NCI-H82 (cell line): ENCODE measurements around the gene VPS37B.

Experiments used
- DNase-seq: peaks from one replicate; lab custom pipeline; 2025; lab: John Stamatoyannopoulos, UW

The VPS37B gene

DNA sequence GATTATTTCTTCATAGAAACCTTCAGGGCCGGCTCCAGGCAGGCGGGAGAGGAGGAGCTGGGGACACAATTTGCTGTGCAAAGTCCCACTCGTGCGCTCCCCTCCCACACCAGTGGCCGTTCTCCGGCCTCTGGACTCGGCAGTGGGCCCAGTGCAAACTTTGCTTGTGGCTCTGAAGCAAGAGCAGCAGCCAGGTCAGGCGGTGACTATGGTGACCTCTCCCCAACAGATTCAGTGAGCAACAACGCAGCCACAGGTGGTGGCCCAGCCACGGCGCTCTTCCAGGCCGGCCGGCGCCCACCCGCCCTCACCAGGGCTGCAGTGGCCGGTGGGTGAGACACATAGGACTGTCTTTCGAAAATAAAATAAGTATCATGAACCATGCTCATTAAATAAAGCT is 29.5 kb downstream of the VPS37B start:
- DNase-seq = no peak

DNA sequence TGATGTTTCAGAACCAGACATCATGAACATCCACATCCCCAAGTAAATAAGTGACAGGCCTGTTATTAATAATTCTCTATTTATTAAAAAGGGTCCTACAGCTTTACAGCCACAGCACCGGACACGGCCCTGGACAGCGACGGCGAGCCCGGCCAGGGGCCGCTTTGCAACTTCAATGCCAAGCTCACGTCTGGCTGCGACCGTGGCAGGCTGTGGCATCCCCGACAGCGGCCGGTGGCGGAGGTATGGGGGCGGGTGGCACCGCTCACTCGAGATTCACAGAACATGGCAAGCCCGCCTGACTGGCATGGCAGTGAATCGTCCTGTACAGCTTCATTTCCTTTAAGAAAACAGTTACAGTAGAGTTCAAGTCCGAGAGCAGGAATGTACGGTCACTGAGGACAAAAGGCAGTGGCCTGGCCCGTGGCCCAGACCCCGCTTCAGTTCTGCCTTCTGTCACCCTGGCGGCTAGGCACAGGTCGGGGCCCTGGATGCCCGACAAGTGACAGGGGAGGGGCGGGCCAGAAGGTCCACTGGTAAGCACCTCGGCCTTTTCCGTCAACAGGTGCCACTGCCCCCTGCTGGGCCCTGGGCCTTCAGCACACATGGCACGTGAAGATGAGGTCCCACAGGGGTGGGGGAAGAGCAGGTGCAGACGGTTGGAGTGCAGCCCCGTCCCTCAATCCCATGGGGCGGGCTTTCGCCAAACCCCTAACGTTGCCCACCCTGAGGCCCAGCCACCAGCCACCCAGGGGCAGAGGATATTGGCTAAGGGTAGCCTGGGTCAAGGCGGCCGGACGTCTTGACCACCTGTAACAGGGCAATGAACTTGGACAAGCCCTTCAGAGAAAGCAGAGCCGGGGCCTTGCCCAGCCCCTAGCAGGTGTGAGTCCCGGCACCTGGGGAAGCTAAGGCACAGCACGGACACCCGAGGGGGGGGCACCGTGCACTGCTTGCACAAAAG is 30.4 kb downstream of the VPS37B start:
- peak; percentile 63 for DNase-seq

DNA sequence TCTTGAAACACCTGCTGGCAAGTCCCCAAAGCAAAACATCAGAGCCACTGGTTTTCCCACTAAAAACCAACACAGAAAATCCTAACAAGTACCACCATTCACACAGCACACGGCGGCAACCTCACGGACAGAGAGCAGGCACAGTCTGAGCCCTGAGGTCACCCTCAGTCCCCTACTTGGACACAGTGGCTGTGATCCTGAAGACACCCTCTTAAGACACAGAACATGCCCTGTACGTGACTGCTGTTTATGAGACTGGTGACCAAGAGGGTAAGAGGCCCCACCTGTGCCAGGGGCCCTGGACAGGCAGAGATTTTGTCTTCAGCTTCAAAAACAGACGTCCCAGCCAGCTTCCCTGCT is 31.1 kb downstream of the VPS37B start:
- no peak for DNase-seq

DNA sequence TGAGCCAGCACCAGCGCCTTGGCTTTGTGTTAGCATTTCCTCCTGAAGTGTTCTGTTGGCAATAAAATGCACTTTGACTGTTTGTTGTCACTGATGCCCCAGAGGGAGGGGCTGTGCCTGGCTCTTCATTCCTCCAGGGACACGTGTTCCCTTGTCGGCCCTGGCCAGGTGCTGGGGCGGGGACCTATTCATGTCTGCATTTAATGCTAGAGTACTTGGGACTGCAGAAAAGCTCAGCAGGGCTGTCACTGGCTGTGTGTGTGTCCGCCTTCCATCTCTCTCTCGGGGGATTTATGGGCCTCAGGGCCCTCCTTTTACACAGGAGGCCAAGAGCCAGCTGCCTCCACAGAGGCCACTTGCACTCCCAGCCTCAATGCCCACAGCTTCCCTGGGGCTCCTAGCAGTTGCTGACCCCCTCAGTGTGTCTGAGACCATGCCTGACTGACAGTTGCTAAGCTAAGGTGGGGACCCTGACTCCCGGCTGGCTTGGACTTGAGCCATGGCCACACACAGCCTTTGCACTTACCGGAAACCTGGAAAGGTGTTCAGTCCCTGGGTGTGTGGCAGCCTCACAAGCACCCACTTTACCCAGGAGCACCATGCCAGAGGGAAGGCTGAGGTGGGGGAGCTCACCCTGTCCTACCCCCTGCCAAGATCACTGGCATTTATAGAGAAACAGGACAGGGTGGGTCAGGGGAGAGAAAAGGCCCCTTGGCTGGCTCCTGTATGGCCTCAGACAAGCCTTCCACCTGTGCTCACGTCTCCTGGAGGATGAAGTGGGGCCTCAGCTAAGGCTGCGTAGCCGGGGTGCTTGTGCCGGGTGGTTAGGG is 32.8 kb downstream of the VPS37B start:
- DNase-seq = peak; percentile 77

DNA sequence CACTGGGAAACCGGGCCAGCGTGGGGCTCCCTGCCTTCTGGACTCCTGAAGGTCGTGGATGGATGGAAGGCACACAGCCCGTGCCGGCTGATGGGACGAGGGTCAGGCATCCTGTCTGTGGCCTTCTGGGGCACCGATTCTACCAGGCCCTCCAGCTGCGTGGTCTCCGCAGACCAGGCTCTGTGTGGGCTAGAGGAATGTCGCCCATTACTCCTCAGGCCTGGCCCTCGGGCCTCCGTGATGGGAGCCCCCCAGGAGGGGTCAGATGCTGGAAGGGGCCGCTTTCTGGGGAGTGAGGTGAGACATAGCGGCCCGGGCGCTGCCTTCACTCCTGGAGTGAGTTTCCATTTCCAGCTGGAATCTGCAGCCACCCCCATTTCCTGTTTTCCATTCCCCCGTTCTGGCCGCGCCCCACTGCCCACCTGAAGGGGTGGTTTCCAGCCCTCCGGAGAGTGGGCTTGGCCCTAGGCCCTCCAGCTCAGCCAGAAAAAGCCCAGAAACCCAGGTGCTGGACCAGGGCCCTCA is 33.8 kb downstream of the VPS37B start:
- no peak for DNase-seq

DNA sequence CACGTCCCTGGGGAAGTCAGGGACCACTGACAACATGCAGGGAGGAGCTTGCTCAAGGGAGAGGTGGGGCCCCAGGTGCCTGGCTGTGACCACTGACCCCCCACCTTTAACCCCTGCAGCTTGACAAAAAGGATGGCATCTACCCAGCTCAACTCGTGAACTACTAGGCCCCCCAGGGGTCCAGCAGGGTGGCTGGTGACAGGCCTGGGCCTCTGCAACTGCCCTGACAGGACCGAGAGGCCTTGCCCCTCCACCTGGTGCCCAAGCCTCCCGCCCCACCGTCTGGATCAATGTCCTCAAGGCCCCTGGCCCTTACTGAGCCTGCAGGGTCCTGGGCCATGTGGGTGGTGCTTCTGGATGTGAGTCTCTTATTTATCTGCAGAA is 34.3 kb downstream of the VPS37B start:
- no peak for DNase-seq

DNA sequence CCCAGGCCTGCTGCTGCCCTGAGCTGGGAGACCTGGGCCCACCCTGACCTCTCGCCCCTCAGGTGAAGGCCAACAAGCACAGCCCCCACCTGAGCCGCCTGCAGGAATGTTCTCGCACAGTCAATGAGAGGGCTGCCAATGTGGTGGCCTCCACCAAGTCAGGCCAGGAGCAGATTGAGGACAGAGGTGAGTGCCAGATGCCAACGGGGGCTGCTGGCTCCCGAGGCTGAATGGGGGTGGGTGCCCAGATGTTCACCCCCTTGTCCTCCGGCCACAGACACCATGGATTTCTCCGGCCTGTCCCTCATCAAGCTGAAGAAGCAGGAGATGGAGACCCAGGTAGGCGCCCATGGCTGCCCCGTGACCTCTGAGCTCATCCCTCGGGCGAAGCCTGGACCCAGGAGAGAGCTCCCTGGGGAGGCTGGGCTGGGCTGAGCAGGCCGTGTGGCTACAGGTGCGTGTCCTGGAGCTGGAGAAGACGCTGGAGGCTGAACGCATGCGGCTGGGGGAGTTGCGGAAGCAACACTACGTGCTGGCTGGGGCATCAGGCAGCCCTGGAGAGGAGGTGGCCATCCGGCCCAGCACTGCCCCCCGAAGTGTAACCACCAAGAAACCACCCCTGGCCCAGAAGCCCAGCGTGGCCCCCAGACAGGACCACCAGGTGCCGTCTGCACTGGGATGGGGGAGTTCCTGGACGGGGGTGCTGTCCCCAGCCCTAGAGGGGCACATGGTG is 34.9 kb downstream of the VPS37B start:
- DNase-seq = no peak

DNA sequence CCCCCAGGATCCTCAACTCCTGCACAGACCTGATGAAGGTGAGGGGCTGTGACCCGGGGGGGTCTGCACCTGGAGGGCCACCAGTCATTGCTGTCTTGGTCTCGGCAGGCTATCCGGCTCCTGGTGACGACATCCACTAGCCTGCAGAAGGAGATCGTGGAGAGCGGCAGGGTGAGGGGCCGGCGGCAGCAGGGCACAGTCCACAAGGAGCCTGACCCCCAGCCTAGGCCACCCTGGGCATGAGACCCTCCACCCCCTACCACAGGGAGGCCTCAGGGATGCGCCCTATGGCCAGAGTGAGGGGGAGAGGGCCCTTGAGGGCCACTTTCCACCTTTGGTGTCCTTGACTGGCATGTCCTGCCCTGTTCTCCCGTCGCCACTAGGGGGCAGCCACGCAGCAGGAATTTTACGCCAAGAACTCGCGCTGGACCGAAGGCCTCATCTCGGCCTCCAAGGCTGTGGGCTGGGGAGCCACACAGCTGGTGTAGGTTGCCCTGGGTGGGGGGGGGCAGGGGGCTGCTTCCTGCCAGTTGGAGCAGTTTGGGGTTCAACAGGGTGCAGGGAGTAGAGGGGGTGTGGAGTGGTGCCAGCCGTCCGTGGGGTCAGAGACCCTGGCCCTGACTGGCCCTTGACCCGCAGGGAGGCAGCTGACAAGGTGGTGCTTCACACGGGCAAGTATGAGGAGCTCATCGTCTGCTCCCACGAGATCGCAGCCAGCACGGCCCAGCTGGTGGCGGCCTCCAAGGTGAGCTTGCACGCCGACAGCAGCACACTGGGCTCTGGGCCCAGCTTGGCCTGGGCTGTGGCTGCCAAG is 35.7 kb downstream of the VPS37B start:
- peak; percentile 88 for DNase-seq

DNA sequence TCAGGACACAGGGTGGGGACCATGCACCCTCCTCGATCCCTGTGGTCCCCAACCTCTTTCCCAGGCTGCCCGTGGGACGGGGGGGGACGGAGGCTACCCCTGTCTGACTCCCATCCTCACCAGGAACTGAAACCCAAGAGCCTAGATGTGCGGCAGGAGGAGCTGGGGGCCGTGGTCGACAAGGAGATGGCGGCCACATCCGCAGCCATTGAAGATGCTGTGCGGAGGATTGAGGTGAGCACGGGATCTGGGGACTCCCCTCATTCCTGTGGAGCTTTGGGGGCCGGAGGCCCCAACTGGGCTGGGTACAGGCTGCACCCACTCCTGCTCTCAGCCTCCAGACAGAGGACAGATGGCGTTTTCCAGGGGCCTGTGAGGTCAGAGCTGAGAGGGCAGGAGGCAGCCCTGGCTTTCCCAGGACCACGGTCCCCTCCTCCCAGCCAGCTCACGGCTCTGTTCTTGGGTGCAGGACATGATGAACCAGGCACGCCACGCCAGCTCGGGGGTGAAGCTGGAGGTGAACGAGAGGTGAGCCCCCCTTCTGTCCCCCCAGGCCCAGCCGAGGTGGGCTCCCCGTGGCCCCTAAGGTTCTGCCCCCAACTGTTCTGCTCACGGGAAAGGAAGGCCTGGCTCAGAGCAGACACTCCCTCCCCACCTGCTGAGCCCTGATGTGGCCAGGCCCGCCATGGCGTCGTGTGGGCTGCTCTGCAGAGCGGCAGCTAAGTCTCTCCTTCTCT is 36.5 kb downstream of the VPS37B start:
- DNase-seq = peak; percentile 54

DNA sequence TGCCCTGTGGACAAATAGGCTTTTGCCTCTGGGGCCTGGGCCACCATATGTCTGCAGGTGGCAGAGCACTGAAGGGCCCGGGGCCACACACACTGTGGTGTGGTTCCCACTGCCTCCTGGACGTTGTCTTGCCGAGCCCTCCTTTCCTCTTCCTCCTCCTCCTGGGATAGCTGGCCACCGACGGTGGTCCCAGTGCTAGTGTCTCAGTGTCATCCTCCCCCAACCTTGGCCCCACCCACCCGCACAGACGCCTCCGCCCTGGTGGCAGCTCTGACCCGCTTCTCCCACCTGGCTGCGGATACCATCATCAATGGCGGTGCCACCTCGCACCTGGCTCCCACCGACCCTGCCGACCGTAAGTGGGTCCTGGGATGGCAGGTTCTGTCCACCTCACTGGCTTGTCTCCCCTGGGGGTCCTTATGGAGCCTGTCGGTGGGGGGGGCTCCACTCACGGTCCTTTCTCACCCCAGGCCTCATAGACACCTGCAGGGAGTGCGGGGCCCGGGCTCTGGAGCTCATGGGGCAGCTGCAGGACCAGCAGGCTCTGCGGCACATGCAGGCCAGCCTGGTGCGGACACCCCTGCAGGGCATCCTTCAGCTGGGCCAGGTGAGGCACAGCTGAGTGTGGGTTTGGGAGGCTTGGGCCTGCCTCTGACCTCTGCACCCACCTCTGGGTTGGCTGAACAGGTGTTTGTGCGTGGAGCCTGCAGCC is 37.2 kb downstream of the VPS37B start:
- no peak for DNase-seq

DNA sequence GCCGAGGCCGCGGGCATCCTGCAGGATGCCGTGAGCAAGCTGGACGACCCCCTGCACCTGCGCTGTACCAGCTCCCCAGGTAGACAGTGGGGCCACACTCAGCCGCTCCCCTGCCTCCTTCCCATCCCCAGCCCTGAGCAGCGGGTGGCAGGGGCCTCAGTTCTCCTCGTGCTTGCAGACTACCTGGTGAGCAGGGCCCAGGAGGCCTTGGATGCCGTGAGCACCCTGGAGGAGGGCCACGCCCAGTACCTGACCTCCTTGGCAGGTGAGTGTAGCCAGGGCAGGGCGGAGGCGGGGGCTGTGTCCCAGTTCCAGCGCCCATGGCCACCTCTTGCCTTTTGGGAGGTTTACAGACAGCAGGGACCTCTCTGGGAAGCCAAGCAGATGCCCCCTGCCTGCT is 37.8 kb downstream of the VPS37B start:
- no peak for DNase-seq

DNA sequence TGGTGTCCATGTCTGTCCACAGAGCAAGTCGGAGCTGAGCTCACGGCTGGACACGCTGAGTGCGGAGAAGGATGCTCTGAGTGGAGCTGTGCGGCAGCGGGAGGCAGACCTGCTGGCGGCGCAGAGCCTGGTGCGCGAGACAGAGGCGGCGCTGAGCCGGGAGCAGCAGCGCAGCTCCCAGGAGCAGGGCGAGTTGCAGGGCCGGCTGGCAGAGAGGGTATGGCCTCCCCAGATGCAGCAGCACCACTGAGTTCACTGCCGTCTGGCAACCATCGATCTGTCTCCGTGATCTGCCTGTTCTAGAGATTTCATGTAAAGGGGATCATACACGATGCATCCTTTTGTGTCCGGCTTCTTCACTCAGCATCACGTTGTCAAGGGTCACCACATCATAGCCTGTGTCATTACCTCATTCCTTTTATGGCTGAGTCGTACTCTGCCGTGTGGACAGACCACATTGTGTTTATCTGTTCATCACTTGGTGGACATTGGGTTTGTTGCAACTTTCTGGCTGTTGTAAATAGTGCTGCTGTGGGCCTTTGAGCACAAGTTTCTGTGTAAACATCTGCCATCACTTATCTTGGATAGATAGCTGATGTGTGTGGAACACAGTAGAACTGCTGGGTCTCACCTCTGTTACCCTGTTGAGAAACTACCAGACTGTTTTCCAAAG is 38.8 kb downstream of the VPS37B start:
- DNase-seq = no peak

DNA sequence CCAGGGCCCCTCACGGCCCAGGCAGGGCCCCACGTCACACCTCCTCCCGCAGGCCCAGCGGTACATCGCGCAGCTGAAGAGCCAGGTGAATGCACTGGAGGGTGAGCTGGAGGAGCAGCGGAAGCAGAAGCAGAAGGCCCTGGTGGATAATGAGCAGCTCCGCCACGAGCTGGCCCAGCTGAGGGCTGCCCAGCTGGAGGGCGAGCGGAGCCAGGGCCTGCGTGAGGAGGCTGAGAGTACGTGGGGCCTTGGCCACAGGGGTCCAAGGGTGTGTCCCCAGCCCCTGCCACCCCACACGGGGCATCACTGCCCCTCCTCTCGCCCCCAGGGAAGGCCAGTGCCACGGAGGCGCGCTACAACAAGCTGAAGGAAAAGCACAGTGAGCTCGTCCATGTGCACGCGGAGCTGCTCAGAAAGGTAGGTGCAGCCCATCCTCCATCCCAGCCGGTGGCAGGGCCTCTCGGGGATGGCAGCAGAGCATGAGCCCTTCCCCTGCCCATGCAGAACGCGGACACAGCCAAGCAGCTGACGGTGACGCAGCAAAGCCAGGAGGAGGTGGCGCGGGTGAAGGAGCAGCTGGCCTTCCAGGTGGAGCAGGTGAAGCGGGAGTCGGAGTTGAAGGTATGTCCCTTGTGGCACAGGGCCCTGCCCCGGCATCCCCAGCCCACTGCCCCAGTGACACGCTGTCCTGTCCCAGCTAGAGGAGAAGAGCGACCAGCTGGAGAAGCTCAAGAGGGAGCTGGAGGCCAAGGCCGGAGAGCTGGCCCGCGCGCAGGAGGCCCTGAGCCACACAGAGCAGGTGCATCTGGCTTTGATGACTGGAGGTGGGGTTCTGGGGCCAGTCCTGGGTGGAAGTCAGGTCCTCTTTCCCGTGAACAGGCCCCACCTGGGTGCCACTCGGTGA is 39.7 kb downstream of the VPS37B start:
- no peak for DNase-seq

DNA sequence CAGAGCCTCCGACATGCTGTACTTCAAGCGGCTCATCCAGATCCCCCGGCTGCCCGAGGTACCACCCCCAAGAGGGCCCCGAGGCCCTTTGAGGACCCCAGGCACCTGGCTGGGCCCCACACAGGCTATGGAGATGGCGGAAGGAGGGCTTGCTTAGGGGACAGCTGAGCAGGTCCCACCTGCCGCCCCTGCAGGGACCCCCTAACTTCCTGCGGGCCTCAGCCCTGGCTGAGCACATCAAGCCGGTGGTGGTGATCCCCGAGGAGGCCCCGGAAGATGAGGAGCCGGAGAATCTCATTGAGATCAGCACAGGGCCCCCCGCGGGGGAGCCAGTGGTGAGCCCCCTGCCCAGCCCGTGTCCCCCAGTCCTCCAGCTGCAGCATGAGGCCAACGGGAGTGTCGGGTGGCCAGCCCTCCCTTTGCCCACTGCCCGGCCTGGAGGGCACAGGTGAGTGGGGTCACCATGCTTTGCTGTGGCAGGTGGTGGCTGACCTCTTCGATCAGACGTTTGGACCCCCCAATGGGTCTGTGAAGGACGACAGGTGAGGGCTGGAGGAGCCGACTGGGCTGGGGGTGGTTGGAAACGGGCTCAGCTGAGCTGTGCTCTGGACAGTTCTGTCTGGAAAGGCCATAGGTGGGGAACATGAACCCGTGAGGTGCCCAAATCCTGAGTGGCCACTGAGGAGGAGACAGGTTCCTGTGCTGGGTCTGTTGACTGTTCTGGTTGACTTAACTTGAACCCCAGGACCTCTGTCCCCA is 40.7 kb downstream of the VPS37B start:
- no peak for DNase-seq

DNA sequence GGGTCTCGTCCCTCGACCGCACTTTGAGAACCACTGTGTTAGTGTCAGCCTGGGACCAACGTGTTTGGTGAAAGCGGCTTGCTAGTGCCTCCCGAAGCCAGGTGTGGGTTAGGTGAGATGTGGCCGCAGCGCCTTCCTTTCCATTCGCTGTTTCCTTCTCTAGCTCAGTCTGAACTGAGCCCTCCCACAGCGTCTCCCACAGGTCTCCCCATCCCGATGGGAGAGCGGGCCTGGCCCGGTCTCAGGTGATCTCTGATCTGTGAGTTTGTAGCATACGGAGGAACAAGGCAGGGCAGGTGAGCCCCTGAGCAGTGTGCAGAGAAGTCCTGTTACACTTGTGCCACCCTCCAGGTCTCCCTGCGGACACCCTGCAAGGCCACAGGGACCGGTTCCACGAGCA is 41.4 kb downstream of the VPS37B start:
- DNase-seq = no peak

DNA sequence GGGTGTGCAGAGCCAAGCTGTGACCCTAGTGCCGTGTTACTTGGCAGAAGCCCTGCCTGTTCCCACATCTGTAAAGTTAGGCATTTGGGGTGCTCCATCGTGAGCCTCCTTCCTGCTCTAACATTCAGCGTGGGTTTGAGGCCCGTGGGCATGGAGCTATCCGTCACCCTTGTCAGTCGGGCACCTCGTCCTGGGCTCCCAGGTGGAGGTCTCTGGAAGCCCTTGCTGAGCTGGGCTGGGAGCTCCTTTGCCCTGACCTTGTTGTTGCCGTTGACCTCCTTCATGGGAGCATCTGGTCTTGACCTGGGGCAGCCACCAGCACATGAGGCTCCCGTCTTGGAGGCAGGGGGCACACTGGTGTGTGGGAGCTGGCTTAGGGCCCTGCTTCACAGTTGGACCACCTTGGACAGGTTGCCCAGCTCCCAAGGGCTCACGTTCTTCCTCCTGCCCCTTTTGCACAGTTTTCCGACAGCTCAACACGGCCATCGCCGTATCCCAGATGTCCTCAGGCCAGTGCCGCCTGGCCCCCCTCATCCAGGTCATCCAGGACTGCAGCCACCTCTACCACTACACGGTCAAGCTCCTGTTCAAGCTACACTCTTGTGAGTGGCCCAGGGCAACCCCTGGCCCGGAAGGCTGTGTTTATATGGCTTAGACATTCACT is 42.2 kb downstream of the VPS37B start:
- no peak for DNase-seq
